DMS 273 treated with DMSO at 0.1 percent for 48 hours (cell line): ENCODE results near the gene ATG2B.

Experiments used
- DNase-seq: peaks from one replicate; lab custom pipeline; 2025; lab: John Stamatoyannopoulos, UW

The ATG2B gene

DNA sequence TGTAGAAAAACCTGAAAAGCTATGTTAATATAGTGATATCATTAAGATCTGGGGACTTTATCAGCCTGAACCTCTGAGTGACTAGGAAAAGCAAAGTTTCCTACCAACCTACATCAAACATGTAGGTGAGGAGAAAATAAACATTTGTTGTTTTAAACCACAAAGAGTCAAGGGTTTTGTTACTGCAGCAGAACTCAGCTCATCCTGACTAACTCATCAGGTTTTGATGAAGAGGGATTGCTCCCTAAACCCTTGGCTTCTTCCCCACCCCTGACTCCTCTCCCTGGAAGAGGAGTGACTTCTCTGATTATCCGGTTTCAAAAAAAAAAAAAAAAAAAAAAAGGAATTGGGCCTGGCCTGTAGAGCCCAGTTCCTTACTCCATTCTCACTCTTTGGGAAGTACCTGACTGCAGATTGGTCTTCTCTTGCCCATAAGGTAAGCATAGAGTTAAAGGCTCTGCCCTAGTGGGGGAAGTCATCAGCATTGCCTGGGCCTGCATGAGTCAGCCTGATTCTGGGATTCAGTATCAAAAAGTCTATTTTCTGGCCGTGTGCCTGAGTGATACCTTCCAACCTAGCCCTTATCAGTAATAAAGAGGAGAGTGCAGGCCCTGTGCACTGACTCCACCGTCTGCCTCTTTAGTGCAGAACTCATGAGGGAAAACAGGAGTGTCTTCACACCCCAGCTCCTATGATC lies 90.2 kb downstream of the ATG2B start:
- DNase-seq, result no peak

GRCh38 chr14:96271421-96271762 lies 91.7 kb downstream of the ATG2B start:
- no peak for DNase-seq

DNA sequence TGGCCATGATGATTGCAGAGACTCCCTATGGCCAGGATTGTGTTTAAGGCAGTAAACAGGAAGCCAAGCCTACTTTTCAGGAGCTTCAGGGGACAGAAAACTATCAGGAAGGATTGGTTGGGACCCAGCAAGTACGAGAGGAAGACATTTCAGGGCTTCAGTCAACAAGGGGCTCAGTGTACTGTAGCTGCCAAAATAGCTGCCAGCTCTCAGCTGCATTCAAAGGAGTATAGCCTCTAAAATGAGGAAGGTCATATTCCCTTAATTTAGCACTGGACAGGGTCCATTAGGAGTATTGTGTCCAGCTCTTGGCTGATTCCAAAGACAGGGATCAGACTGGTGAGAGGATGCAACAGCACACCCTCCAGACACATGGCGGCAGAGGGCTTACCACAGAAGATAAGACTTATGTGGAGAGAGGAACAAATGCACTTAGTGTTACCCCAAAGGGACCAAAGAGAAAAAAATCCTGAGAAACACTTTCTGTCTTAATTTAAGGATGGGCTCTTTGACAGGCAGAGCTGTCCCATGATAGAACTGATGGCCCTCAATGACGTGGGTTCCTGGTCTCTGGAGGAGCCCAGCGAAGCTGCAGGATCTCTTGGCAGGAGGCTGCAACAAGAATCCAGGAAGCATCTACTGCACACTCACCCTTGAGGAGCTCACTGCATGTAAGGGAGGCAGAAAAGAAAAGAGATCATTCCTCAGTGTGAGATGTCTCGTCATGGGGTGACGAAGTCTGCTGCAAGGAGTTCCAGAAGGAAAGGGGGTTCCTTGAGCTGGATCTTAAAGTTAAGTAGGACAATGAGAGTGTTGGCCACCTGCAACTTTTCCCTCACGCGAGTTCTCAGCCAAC lies 92.3 kb downstream of the ATG2B start:
- no peak for DNase-seq

DNA sequence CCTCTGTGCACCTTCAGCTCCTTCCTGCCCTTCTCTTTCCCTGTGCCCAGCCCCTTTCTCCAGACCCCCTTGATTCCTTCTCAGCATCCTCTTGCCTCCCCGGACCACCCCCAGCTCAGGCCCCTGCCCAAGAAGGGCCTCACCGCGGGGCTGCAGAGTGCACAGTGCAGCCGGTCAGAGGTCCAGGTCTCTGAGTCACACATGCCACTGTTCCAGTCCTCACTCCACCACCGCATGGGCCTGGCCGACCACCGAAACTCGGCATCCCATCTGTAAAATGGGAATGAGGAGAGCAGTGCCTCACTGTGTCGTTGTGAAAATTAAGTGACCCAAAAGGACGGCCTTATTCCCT lies 93.8 kb downstream of the ATG2B start:
- DNase-seq, result no peak

GRCh38 chr14:96268431-96269358 lies 94.4 kb downstream of the ATG2B start:
- DNase-seq, result no peak

GRCh38 chr14:96267916-96268315 lies 95.2 kb downstream of the ATG2B start:
- DNase-seq, result no peak

- DNase-seq, result peak; percentile 40
Observed at GRCh38 chr14:96267336-96267735, 95.8 kb downstream of the ATG2B start.

DNA sequence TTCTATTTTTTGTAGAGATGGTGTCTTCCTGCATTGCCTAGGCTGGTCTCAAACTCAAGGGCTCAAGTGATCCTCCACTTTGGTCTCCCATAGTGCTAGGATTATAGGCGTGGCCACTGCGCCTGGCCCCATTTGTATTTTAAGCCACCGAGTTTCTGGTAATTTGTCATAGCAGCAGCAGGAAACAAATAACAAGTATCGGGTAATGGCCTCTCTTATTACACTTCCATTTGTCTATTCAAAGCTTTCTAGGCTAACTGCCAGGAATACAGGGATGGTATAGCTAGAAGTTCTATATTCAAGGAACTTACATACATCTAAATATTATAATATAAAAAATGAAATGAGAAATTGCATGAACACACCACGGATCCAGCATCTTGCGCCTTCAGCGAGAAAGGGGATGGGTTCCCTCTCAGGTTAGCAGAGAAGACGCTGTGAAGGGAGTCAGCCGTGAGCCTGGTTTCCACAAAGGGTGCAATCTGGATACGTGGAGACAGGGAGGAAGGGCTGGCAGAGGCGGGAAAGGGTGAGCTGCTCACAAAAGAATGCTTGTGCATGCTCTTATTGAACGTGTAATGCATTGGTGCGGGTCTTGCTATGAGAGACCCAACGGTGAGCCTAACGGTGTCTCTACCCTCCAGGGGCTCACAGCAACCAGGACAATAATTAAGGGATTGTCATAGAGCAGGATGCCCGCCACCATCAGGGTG lies 97.6 kb downstream of the ATG2B start:
- no peak for DNase-seq

DNA sequence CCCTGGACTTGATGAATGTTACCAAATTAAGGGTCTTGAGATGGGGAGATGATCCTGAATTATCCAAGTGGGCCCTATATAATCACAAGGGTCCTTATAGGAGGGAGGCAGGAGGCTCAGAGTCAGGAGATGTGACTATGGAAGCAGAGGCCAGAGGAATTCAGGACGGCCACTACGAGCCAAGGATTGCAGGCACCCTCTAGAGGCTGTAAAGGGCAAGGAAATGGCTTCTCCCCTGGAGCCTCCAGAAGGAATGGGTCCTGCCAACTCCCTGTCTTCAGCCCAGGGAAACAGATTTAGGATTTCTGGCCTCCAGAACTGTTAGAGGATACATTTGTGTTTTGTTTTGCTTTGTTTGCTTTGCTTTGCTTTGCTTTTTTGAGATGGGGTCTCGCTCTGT lies 98.3 kb downstream of the ATG2B start:
- DNase-seq, result no peak

- no peak for DNase-seq
Observed at GRCh38 chr14:96264200-96264553, 99.0 kb downstream of the ATG2B start.

DNA sequence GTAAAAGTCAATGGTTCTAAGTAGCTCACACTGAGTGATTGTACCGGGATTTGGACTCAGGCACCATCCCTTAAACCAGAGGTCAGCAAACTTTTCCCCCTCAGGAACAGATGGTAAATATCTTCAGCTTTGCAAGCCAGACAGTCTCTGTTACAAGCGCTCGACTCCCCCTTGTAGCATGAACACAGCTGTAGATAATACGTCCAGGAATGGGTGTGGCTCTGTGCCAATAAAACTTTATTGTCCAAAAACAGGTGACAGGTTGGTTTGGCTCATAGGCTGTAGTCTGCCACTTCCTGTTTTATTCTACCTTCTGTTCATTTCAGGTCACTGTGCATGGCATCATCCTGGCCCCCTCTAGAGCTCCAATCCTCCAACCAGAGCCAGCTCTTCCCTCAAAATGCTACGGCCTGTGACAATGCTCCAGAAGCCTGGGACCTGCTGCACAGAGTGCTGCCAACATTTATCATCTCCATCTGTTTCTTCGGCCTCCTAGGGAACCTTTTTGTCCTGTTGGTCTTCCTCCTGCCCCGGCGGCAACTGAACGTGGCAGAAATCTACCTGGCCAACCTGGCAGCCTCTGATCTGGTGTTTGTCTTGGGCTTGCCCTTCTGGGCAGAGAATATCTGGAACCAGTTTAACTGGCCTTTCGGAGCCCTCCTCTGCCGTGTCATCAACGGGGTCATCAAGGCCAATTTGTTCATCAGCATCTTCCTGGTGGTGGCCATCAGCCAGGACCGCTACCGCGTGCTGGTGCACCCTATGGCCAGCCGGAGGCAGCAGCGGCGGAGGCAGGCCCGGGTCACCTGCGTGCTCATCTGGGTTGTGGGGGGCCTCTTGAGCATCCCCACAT lies 99.6 kb downstream of the ATG2B start:
- peak; percentile 11 for DNase-seq

GRCh38 chr14:96261772-96262655 lies 101.1 kb downstream of the ATG2B start:
- DNase-seq, result no peak

- no peak for DNase-seq
Observed at GRCh38 chr14:96261053-96261452, 102.1 kb downstream of the ATG2B start.

- no peak for DNase-seq
Observed at GRCh38 chr14:96260341-96260821, 102.8 kb downstream of the ATG2B start.

DNA sequence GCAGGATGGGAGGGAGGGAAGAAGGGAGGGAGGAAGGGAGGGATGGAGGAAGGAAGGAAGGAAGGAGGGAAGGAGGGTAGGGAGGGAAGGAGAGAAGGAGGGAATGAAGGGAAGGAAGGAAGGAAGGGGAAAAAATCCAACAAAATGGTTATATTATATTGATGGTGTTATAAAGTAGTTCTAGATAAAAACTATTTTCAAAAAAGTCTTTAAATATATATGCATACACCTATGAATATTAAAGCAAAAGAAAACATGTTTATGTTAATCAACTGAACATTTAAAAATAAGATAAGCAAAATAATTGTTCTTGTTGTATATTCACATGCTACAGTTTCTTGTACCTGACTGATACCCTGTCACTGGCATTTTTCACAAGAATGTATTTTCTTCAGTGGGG lies 105.2 kb downstream of the ATG2B start:
- no peak for DNase-seq

- no peak for DNase-seq
Observed at GRCh38 chr14:96257056-96257455, 106.1 kb downstream of the ATG2B start.

GRCh38 chr14:96256407-96256806 lies 106.7 kb downstream of the ATG2B start:
- DNase-seq, result no peak

DNA sequence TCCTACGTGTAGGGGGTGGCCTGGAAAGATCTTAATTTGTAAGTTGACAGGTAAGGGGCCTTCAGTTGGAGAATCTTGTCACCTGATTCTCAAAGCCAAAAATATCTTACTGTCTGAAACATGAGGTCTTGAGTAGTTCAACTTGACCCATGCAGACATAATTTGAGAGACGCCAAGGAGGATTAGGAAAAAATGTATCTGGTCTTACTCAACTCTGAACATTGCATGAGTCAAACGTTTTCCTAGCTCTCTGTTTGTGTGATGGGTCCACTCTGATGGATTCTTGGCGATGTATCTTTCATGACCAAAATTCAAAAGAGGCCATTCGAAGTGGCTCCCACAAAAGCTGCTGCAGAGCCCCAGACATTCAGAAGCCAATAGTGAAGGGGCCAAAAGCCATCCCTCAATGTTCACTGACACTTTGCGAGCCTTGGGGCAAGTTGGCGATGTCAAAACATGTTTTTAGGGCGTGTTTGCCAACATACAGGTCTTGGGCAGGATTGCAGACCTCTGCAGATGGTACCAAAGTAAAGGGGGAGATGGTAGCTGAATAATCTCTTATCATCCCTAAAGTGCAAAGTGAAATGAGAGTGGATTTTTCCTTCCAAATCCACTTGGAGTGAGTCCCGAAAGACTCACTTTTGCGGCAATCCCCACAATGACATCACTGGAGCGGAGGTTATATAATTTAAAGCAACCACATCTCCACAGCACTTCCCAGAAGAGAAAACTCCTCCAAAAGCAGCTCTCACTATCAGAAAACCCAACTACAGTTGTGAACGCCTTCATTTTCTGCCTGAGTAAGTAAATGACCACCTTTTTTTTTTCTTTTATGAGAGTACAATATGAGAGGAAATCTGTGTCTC lies 107.4 kb downstream of the ATG2B start, which contains the start of gene BDKRB1:
TSS of gene BDKRB1 (plus strand) at position 710 of the 866 bp plus-strand sequence. CDS start 7,473 bp downstream, outside the sequence.
- DNase-seq, result no peak

DNA sequence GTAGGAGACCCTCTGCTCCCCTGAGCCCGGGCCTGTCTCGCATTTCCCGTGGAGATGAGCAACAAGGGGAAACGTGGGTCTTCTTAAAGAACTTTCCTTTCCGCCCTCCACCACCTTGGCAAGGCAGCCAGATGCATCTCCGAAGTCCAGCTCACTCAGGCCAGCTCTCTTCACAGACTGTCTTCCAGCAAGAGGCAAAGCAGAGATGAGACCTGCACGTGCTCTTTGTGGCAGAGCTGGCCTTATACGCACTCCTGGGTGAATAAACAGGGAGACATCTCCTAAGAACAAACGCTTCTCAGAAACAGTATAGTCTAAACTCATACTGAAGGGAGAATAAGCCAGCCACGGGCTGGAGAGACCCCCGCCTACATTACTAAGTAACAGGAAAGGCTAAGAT lies 108.5 kb downstream of the ATG2B start:
- no peak for DNase-seq
